DOHH2 (cell line): Measurements from ENCODE around the gene GSG1L.

Experiments used
- H3F3A ChIP-seq: fragments of 200-600 bp; sonication (generic), shearing (Covaris generic); 2 replicates; pipeline ENCODE4 v1.6.0; 2016; ENCODE audit warnings: antibody characterized with exemption, mild to moderate bottlenecking; ENCODE audit not compliant: control insufficient read depth, insufficient read depth
- H3K27ac ChIP-seq: fragments of 200-600 bp; sonication (generic); 2 replicates; pipeline ENCODE4 v1.5.1; 2014; ENCODE audit warnings: low read depth, mild to moderate bottlenecking, low read length, moderate library complexity
- H3K27me3 ChIP-seq: fragments of 200-600 bp; sonication (generic); 2 replicates; pipeline ENCODE4 v1.6.1; 2014; ENCODE audit warnings: mild to moderate bottlenecking, low read length, mixed read lengths; ENCODE audit not compliant: control insufficient read depth
- H3K36me3 ChIP-seq: fragments of 200-600 bp; sonication (generic); 2 replicates; pipeline ENCODE4 v1.6.1; 2014; ENCODE audit warnings: mild to moderate bottlenecking, low read length, moderate library complexity, mixed read lengths; ENCODE audit not compliant: control insufficient read depth
- H3K4me1 ChIP-seq: fragments of 200-600 bp; sonication (generic); 2 replicates; pipeline ENCODE4 v1.6.1; 2014; ENCODE audit warnings: mild to moderate bottlenecking, low read length, mixed read lengths; ENCODE audit not compliant: control insufficient read depth
- H3K4me2 ChIP-seq: fragments of 200-600 bp; sonication (generic); 2 replicates; pipeline ENCODE4 v1.6.0; 2014; ENCODE audit warnings: mild to moderate bottlenecking, low read length, moderate library complexity
- H3K4me3 ChIP-seq: fragments of 200-600 bp; sonication (generic); 2 replicates; pipeline ENCODE4 v1.5.1; 2014; ENCODE audit warnings: mild to moderate bottlenecking, low read length, mixed read lengths
- H3K79me2 ChIP-seq: fragments of 200-600 bp; sonication (generic); 2 replicates; pipeline ENCODE4 v1.6.1; 2014; ENCODE audit warnings: mild to moderate bottlenecking, low read length, mixed read lengths; ENCODE audit not compliant: control insufficient read depth
- H3K9me2 ChIP-seq: fragments of 200-600 bp; sonication (generic); replicated peaks from 2 replicates; pipeline ENCODE4 v1.6.1; 2014; ENCODE audit warnings: mild to moderate bottlenecking, low read length, mixed read lengths; ENCODE audit not compliant: control insufficient read depth
- H3K9me3 ChIP-seq: fragments of 200-600 bp; sonication (generic); 2 replicates; pipeline ENCODE4 v1.6.1; 2014; ENCODE audit warnings: antibody characterized with exemption, low read length, mixed read lengths; ENCODE audit not compliant: control insufficient read depth, insufficient read depth
- H4K20me1 ChIP-seq: fragments of 200-600 bp; sonication (generic); 2 replicates; pipeline ENCODE4 v1.6.0; 2014; ENCODE audit warnings: low read depth, mild to moderate bottlenecking, antibody characterized with exemption, low read length, moderate library complexity; ENCODE audit not compliant: control insufficient read depth, insufficient read depth
- CTCF ChIP-seq: fragments of 200-600 bp; sonication (generic); IDR thresholded peaks from one replicate; pipeline ENCODE4 v1.5.1; 2014; ENCODE audit warnings: antibody characterized with exemption, mild to moderate bottlenecking, low read depth, low read length; ENCODE audit not compliant: poor library complexity, severe bottlenecking
- EZH2phosphoT487 ChIP-seq: fragments of 200-600 bp; sonication (generic); IDR thresholded peaks from 2 replicates; pipeline ENCODE4 v1.6.1; 2017; ENCODE audit warnings: borderline replicate concordance, mild to moderate bottlenecking, antibody characterized with exemption, low read length, moderate library complexity, mixed read lengths

The GSG1L gene

GRCh38 chr16:27738596-27738995, 324.9 kb downstream of the GSG1L start:
- H3K27me3 ChIP-seq, result no peaks in the 10 kb centered on the region
- H3K36me3 ChIP-seq, result no peaks in the 10 kb centered on the region
- H3K4me3 ChIP-seq, result no peak overlapping the region
- no peak for TF ChIP-seq EZH2phosphoT487
- TF ChIP-seq CTCF, result no peak
- H3K79me2 ChIP-seq, result no peaks in the 10 kb centered on the region
- no peaks in the 10 kb centered on the region for H3K9me3 ChIP-seq
- no peak overlapping the region for H3K4me2 ChIP-seq
- no peak overlapping the region for H3K27ac ChIP-seq
- no peaks in the 10 kb centered on the region for H3K9me2 ChIP-seq
- no peaks in the 10 kb centered on the region for H4K20me1 ChIP-seq
- no peaks in the 10 kb centered on the region for H3K4me1 ChIP-seq
- H3F3A ChIP-seq, result no peaks in the 10 kb centered on the region
